B cell (primary cell): ENCODE results near the gene ST6GALNAC1. TPM values are rescaled to one million over a fixed set of nuclear protein-coding genes. Genes with fewer than 3 reads are reported as not detected.

Source experiments
- ATAC-seq: fragments of 200-7000 bp; cut with Tn5 transposase; one replicate; pipeline ENCODE4 v1.10.0; 2021; ENCODE audit warnings: low read depth, mild to moderate bottlenecking, moderate number of reproducible peaks, moderate library complexity
- CTCF ChIA-PET: fragments of 350-600 bp; sonication (Branson Sonifier 250); formaldehyde crosslinking; loops from one replicate; lab custom pipeline; 2021; ENCODE audit warnings: antibody characterized with exemption, inconsistent platforms; lab: Charles Lee
- POLR2A ChIA-PET: fragments of 350-600 bp; sonication (Branson Sonifier 250); formaldehyde crosslinking; loops from one replicate; lab custom pipeline; 2021; ENCODE audit warnings: antibody characterized with exemption; lab: Charles Lee
- DNase-seq: peaks from one replicate; pipeline ENCODE4 v3.0.0; 2013
- H2AFZ ChIP-seq: 2 replicates; pipeline ENCODE4 v1.6.1; 2012; ENCODE audit warnings: mild to moderate bottlenecking, low read depth, low read length; ENCODE audit not compliant: insufficient read depth, poor library complexity, severe bottlenecking
- H3K27ac ChIP-seq, 2 donors: 1 replicate in 1 of 2; 2 replicates in 1 of 2; pipeline ENCODE4 v1.5.1; 2012 to 2013; ENCODE audit warnings: low read length in 2 of 2, mild to moderate bottlenecking in 2 of 2, moderate library complexity in 1 of 2
- H3K27me3 ChIP-seq, 4 experiments: fragments of 200-600 bp in 1 of 4; sonication (generic) in 1 of 4; replicated peaks in 1 of 4; 1 replicate in 2 of 4; 2 replicates in 2 of 4; pipeline versions ENCODE4 v1.6.1 to v1.7.0; 2013 to 2016; ENCODE audit warnings: low read length in 3 of 4, mild to moderate bottlenecking in 2 of 4, mixed read lengths in 1 of 4, moderate library complexity in 1 of 4; ENCODE audit not compliant: insufficient read depth in 4 of 4, control insufficient read depth in 3 of 4; ENCODE audit errors: control extremely low read depth in 1 of 4
- H3K36me3 ChIP-seq, 2 experiments: replicated peaks in 1 of 2; 1 replicate in 1 of 2; 2 replicates in 1 of 2; pipeline versions ENCODE4 v1.6.1 to v1.7.1; 2013; ENCODE audit warnings: low read length in 1 of 2; ENCODE audit not compliant: insufficient read depth in 2 of 2, control insufficient read depth in 1 of 2; ENCODE audit errors: control extremely low read depth in 1 of 2, extremely low read depth in 1 of 2
- H3K4me1 ChIP-seq, 2 donors: fragments of 200-600 bp in 1 of 2; sonication (generic) in 1 of 2; 1 replicate in 1 of 2; 2 replicates in 1 of 2; pipeline versions ENCODE4 v1.5.1 to v1.6.1; 2013 to 2017; ENCODE audit warnings: low read length in 2 of 2; ENCODE audit not compliant: control insufficient read depth in 2 of 2, insufficient read depth in 2 of 2
- H3K4me2 ChIP-seq: replicated peaks from 2 replicates; pipeline ENCODE3; 2012; ENCODE audit warnings: mild to moderate bottlenecking, low read depth, low read length; ENCODE audit not compliant: poor library complexity, severe bottlenecking
- H3K4me3 ChIP-seq, 5 experiments: fragments of 200-600 bp in 1 of 5; sonication (generic) in 1 of 5; 1 replicate in 3 of 5; 2 replicates in 2 of 5; pipeline versions ENCODE4 v1.5.1 to v1.7.0; 2011 to 2016; ENCODE audit warnings: low read length in 4 of 5, mild to moderate bottlenecking in 4 of 5, low read depth in 2 of 5, control low read depth in 1 of 5, moderate library complexity in 1 of 5; ENCODE audit not compliant: insufficient read depth in 1 of 5; ENCODE audit errors: control extremely low read depth in 1 of 5, extremely low read depth in 1 of 5
- H3K79me2 ChIP-seq: fragments of 200-600 bp; sonication (generic); one replicate; pipeline ENCODE4 v1.6.0; 2016; ENCODE audit warnings: low read length; ENCODE audit not compliant: control insufficient read depth, insufficient read depth
- H3K9ac ChIP-seq: fragments of 200-600 bp; sonication (generic); 2 replicates; pipeline ENCODE4 v1.6.1; 2017; ENCODE audit warnings: mild to moderate bottlenecking, low read length, moderate library complexity
- H3K9me3 ChIP-seq, 3 donors: one replicate each; pipeline versions ENCODE4 v1.6.1 to v1.7.1; 2013; ENCODE audit warnings: low read length in 2 of 3; ENCODE audit not compliant: control insufficient read depth in 2 of 3, insufficient read depth in 1 of 3; ENCODE audit errors: control extremely low read depth in 1 of 3
- H4K20me1 ChIP-seq: 2 replicates; pipeline ENCODE4 v1.6.0; 2012; ENCODE audit warnings: mild to moderate bottlenecking, low read length; ENCODE audit not compliant: insufficient read depth, control insufficient read depth, poor library complexity, severe bottlenecking
- H3K27ac Mint-ChIP-seq: one replicate; pipeline ENCODE4 v1.8.0; 2021; ENCODE audit warnings: mixed read lengths
- H3K27me3 Mint-ChIP-seq: one replicate; pipeline ENCODE4 v1.8.0; 2021; ENCODE audit warnings: mixed read lengths
- H3K4me1 Mint-ChIP-seq: one replicate; pipeline ENCODE4 v1.8.0; 2021; ENCODE audit warnings: mixed read lengths
- H3K4me3 Mint-ChIP-seq: one replicate; pipeline ENCODE4 v1.8.0; 2021; ENCODE audit warnings: mixed read lengths
- H3K9me3 Mint-ChIP-seq: one replicate; pipeline ENCODE4 v1.8.0; 2022; ENCODE audit warnings: mixed read lengths; ENCODE audit not compliant: insufficient read depth
- CTCF ChIP-seq: fragments of 200-600 bp; IDR thresholded peaks from one replicate; pipeline ENCODE4 v1.8.0; 2022; ENCODE audit warnings: antibody characterized with exemption, mild to moderate bottlenecking
- EZH2 ChIP-seq: IDR thresholded peaks from 2 replicates; pipeline ENCODE4 v1.6.1; 2012; ENCODE audit warnings: borderline replicate concordance, low read depth, mild to moderate bottlenecking, moderate library complexity, low read length; ENCODE audit not compliant: insufficient read depth, poor library complexity, severe bottlenecking
- WGBS: methylation state at CpG from one replicate; pipeline ENCODE4 v1.1.5; 2013; ENCODE audit warnings: missing lambda C conversion rate; ENCODE audit not compliant: insufficient coverage; 5-methylcytosine and 5-hydroxymethylcytosine counted together
- intact Hi-C: fragments of 100-400 bp; cut with micrococcal nuclease; formaldehyde crosslinking; loops from one replicate; pipeline ENCODE4 v1.10.0; 2022
- polyA plus RNA-seq: library from polyadenylated mRNA; depleted of rRNA; stranded (reverse); fragments of >200 nt; gene quantifications from 2 replicates; pipeline ENCODE4 v1.2.3, GENCODE V29; 2012
- total RNA-seq, 2 donors: library from RNA; stranded (reverse); fragments of 120-200 nt in 1 of 2; gene quantifications; 1 replicate in 1 of 2; 2 replicates in 1 of 2; pipeline versions ENCODE4 v1.2.3 to v1.2.4, GENCODE V29; 2013 to 2022

The ST6GALNAC1 gene
- total and polyA plus RNA-seq, 2 donors (not counting 1 experiment from before 2014, with no cell fraction given): not detected

- ChIA-PET CTCF (interaction anchor here (0.6 kb wide), 1 partner anchor 42 kb away, joined by 3 read pairs; no protein-coding TSS in a partner anchor), POLR2A (no interaction called here)
- Mint-ChIP-seq H3K27ac (no peak overlapping the region), H3K27me3 (peaks cover 20% of the 10 kb centered on the region), H3K9me3 (no peaks in the 10 kb centered on the region), H3K4me1 (peaks cover 6% of the 10 kb centered on the region), H3K4me3 (no peak overlapping the region)
- Histone ChIP-seq H3K4me1 (no peaks in the 10 kb centered on the region), H3K4me2 (no peak overlapping the region), H3K27ac (no peak overlapping the region), H4K20me1 (no peaks in the 10 kb centered on the region), H3K36me3 (no peaks in the 10 kb centered on the region), H3K9me3 (no peaks in the 10 kb centered on the region), H3K79me2 (no peaks in the 10 kb centered on the region), H2AFZ (no peak overlapping the region), H3K9ac (no peak overlapping the region), H3K4me3 (no peak overlapping the region), H3K27me3 (peaks cover 0 to 7% (median 0%) of the 10 kb centered on the region in 4 experiments)
- DNase-seq (no peak), ATAC-seq (no peak)
- 93% methylated on average over 3 of the region's 5 CpGs for WGBS
- intact Hi-C loops: no loop called here
- TF ChIP-seq CTCF (no peak), EZH2 (no peak)
Measured at GRCh38 chr17:76658242-76658662, 14.7 kb upstream of the ST6GALNAC1 start.

- Histone ChIP-seq H3K4me3 (no peak overlapping the region), H3K9me3 (peaks cover 0 to 2% (median 0%) of the 10 kb centered on the region in 3 donors), H3K79me2 (no peaks in the 10 kb centered on the region), H4K20me1 (no peaks in the 10 kb centered on the region), H3K4me1 (no peaks in the 10 kb centered on the region), H2AFZ (no peak overlapping the region), H3K9ac (no peak overlapping the region), H3K27ac (no peak overlapping the region), H3K36me3 (no peaks in the 10 kb centered on the region), H3K4me2 (no peak overlapping the region), H3K27me3 (peaks cover 0 to 5% (median 0%) of the 10 kb centered on the region in 4 experiments)
- no peaks in the 10 kb centered on the region for H3K9me3 Mint-ChIP-seq
- CTCF ChIA-PET: no interaction called here
- no peak overlapping the region for H3K4me3 Mint-ChIP-seq
- 86% methylated on average over 3 of the region's 8 CpGs for WGBS
- intact Hi-C loops: no loop called here
- H3K27me3 Mint-ChIP-seq: peaks cover 20% of the 10 kb centered on the region
- no peak for TF ChIP-seq CTCF
- TF ChIP-seq EZH2: no peak
- DNase-seq (no peak), ATAC-seq (no peak)
- no peak overlapping the region for H3K27ac Mint-ChIP-seq
- POLR2A ChIA-PET: no interaction called here
- H3K4me1 Mint-ChIP-seq: peaks cover 6% of the 10 kb centered on the region
Measured at GRCh38 chr17:76657505-76658241, 14.1 kb upstream of the ST6GALNAC1 start.
